ENCODE results near the gene E2F3.

DNA sequence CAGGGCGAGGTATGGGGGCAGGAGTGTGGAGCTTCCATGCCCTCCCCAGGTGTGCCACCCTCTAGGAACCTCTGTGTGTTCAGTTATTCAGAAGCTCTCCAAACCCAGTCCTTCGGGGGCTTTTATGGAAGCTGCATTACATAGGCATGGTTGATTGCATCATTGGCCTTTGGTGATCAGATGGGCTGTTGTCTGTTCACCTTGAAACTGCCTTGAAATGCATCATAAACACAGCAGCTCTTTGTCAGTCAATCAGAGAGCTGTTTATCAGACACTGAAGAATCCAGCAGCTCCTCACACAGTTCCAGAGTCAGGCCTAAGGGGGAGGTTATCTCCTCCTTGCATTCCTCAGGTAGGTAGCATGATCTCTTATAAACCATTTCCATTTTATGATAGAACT is 62.4 kb downstream of the E2F3 start:
- TF ChIP-seq PATZ1 (CRISPR knock-in tag; IDR thresholded peaks at IDR 0.05; ENCODE audit: borderline replicate concordance) (no peak), ARNTL (CRISPR knock-in tag; IDR thresholded peaks at IDR 0.05; ENCODE audit: borderline replicate concordance, low read depth) (no peak), CSDC2 (CRISPR knock-in tag; IDR thresholded peaks at IDR 0.05) (no peak), TCF4 (CRISPR knock-in tag; IDR thresholded peaks at IDR 0.05; ENCODE audit: borderline replicate concordance) (no peak), SNAI2 (CRISPR knock-in tag; IDR thresholded peaks at IDR 0.05) (no peak), ZNF70 (CRISPR knock-in tag; IDR thresholded peaks at IDR 0.05) (no peak), ZFP3 (CRISPR knock-in tag; IDR thresholded peaks at IDR 0.05) (no peak), PPARA (CRISPR knock-in tag; IDR thresholded peaks at IDR 0.05; ENCODE audit: borderline replicate concordance) (no peak), OSR1 (CRISPR knock-in tag; IDR thresholded peaks at IDR 0.05) (no peak)
- TF ChIP-seq, protein P1, sequence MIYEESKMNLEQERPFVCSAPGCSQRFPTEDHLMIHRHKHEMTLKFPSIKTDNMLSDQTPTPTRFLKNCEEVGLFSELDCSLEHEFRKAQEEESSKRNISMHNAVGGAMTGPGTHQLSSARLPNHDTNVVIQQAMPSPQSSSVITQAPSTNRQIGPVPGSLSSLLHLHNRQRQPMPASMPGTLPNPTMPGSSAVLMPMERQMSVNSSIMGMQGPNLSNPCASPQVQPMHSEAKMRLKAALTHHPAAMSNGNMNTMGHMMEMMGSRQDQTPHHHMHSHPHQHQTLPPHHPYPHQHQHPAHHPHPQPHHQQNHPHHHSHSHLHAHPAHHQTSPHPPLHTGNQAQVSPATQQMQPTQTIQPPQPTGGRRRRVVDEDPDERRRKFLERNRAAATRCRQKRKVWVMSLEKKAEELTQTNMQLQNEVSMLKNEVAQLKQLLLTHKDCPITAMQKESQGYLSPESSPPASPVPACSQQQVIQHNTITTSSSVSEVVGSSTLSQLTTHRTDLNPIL (CRISPR knock-in tag; IDR thresholded peaks at IDR 0.05; ENCODE audit: low read depth): no peak
- TF ChIP-seq, protein P2, sequence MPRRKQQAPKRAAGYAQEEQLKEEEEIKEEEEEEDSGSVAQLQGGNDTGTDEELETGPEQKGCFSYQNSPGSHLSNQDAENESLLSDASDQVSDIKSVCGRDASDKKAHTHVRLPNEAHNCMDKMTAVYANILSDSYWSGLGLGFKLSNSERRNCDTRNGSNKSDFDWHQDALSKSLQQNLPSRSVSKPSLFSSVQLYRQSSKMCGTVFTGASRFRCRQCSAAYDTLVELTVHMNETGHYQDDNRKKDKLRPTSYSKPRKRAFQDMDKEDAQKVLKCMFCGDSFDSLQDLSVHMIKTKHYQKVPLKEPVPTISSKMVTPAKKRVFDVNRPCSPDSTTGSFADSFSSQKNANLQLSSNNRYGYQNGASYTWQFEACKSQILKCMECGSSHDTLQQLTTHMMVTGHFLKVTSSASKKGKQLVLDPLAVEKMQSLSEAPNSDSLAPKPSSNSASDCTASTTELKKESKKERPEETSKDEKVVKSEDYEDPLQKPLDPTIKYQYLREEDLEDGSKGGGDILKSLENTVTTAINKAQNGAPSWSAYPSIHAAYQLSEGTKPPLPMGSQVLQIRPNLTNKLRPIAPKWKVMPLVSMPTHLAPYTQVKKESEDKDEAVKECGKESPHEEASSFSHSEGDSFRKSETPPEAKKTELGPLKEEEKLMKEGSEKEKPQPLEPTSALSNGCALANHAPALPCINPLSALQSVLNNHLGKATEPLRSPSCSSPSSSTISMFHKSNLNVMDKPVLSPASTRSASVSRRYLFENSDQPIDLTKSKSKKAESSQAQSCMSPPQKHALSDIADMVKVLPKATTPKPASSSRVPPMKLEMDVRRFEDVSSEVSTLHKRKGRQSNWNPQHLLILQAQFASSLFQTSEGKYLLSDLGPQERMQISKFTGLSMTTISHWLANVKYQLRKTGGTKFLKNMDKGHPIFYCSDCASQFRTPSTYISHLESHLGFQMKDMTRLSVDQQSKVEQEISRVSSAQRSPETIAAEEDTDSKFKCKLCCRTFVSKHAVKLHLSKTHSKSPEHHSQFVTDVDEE (CRISPR knock-in tag; IDR thresholded peaks at IDR 0.05): no peak
